Ovary (tissue), 9 donors: ENCODE measurements around the gene ID2. TPM values are rescaled to one million over a fixed set of nuclear protein-coding genes. Genes with fewer than 3 reads are reported as not detected.

Experiments used
- DNase-seq, 5 donors: peaks; one replicate each; pipeline ENCODE4 v3.0.0-alpha.2; 2019 to 2020
- H3K27ac ChIP-seq, 2 donors: fragments of 200-600 bp; one replicate each; pipeline versions ENCODE4 v1.5.1 to v1.8.0; 2019 to 2022
- H3K27me3 ChIP-seq: fragments of 200-600 bp; one replicate; pipeline ENCODE4 v1.8.0; 2022
- H3K36me3 ChIP-seq: fragments of 200-600 bp; sonication (generic); one replicate; pipeline ENCODE4 v1.5.1; 2019
- H3K4me1 ChIP-seq: one replicate; pipeline ENCODE4 v1.8.1; 2013; ENCODE audit warnings: mild to moderate bottlenecking, moderate library complexity; ENCODE audit not compliant: insufficient read depth
- H3K4me3 ChIP-seq: fragments of 200-600 bp; sonication (generic); one replicate; pipeline ENCODE4 v1.5.1; 2017
- H3K9me3 ChIP-seq, 2 donors: fragments of 200-600 bp in 1 of 2; sonication (generic) in 1 of 2; one replicate each; pipeline versions ENCODE4 v1.5.1 to v1.8.1; 2013 to 2019; ENCODE audit warnings: mild to moderate bottlenecking in 1 of 2, moderate library complexity in 1 of 2
- CTCF ChIP-seq, 3 donors: fragments of 450-650 bp in 2 of 3; fragments of 200-600 bp in 1 of 3; IDR thresholded peaks; one replicate each; pipeline versions ENCODE4 v1.5.1 to v1.8.0; 2016 to 2022; ENCODE audit warnings: antibody characterized with exemption in 3 of 3, mild to moderate bottlenecking in 1 of 3
- EP300 ChIP-seq: sonication (generic); formaldehyde crosslinking; IDR thresholded peaks from one replicate; pipeline ENCODE4 v1.6.1; 2017; ENCODE audit warnings: antibody characterized with exemption
- POLR2A ChIP-seq: fragments of 450-650 bp; IDR thresholded peaks from one replicate; pipeline ENCODE4 v1.6.1; 2017; ENCODE audit warnings: antibody characterized with exemption, mild to moderate bottlenecking, moderate library complexity
- WGBS, 3 donors: extraction: QIAGEN DNeasy Blood & Tissue Kit in 1 of 3; methylation state at CpG; one replicate each; pipeline versions ENCODE4 v1.1.5 to v1.1.7; 2013 to 2017; 5-methylcytosine and 5-hydroxymethylcytosine counted together
- intact Hi-C, 4 donors: fragments of 100-400 bp; cut with DNase I; formaldehyde crosslinking; loops; one replicate each; pipeline versions ENCODE4 v1.11.0 to v1.15.1; 2022 to 2023
- polyA plus RNA-seq, 2 donors: library from polyadenylated mRNA; stranded (reverse); fragments of 200-250 nt in 1 of 2; fragments of 350-450 nt in 1 of 2; fragmentation: Illumina TruSeq in 1 of 2; extraction: RNeasy Lipid Tissue Mini Kit (QIAGEN cat#74804) in 1 of 2; gene quantifications; one replicate each; pipeline ENCODE4 v1.2.3, GENCODE V29; 2013 to 2014
- total RNA-seq, 7 donors: library from RNA; depleted of rRNA in 2 of 7; stranded (reverse); fragments of >200 nt in 2 of 7; fragmentation: NEBNext Ultra II Directional in 3 of 7; extraction: Animal tissue kit (Norgen Biotek cat#: 25700) in 3 of 7; gene quantifications; one replicate each; pipeline versions ENCODE4 v1.1.0 to v1.2.4, GENCODE V29; 2016 to 2023
- donor health status: DM: no; HTN: no; CAD: no; lungs with moderate emphysema.
- donor health status: DM: no; HTN: no; CAD: no.
- donor health status: Bipolar disorder and iron deficiency.
- donor health status: DM: yes; HTN: yes; CAD: no.
- donor health status: DM: no; HTN: no; CAD: no.
- donor health status: DM: yes; HTN: yes; CAD: no.

ID2 gene
- total and polyA plus RNA-seq, 9 donors = 68.5 to 897 (median 168) TPM

- Histone ChIP-seq H3K36me3 (no peaks in the 10 kb centered on the region), H3K27me3 (no peaks in the 10 kb centered on the region), H3K4me3 (no peak overlapping the region), H3K4me1 (peaks cover 16% of the 10 kb centered on the region), H3K27ac (peak overlapping the region in 1 of 2 donors; percentile 18), H3K9me3 (no peaks in the 10 kb centered on the region)
- WGBS, 3 donors = 77 to 82% (median 81%) methylated on average over 10 of the region's 10 CpGs
- TF ChIP-seq EP300 = no peak
- no peak for TF ChIP-seq CTCF (IDR thresholded peaks at IDR 0.05)
- no peak for TF ChIP-seq POLR2A
- peak in 1 of 5 donors; percentile 14 for DNase-seq
- intact Hi-C loops = loop anchor here in 1 of 4 donors (10.0 kb wide), 1 partner anchor 168 kb away; no protein-coding TSS in a partner anchor
Observed at GRCh38 chr2:8662239-8662879, 19.5 kb upstream of the ID2 start.

- Histone ChIP-seq H3K4me3 (no peak overlapping the region), H3K9me3 (no peaks in the 10 kb centered on the region), H3K27me3 (no peaks in the 10 kb centered on the region), H3K27ac (no peak overlapping the region), H3K36me3 (no peaks in the 10 kb centered on the region), H3K4me1 (peaks cover 16% of the 10 kb centered on the region)
- 83 to 90% (median 88%) methylated on average over 13 of the region's 13 CpGs for WGBS, 3 donors
- intact Hi-C loops = loop anchor here in 1 of 4 donors (10.0 kb wide), 1 partner anchor 169 kb away; no protein-coding TSS in a partner anchor
- DNase-seq = peak in 1 of 5 donors; percentile 11
- TF ChIP-seq CTCF (IDR thresholded peaks at IDR 0.05) (no peak), EP300 (no peak), POLR2A (no peak)
Observed at GRCh38 chr2:8663997-8664396, 17.9 kb upstream of the ID2 start.

- no peak overlapping the region for H3K4me3 ChIP-seq
- H3K36me3 ChIP-seq = no peaks in the 10 kb centered on the region
- WGBS, 3 donors = 93 to 95% (median 94%) methylated on average over 5 of the region's 5 CpGs
- no peaks in the 10 kb centered on the region for H3K9me3 ChIP-seq
- no peak overlapping the region for H3K27ac ChIP-seq
- peaks cover 6% of the 10 kb centered on the region for H3K4me1 ChIP-seq
- TF ChIP-seq POLR2A = no peak
- no peak for TF ChIP-seq EP300
- no peak for TF ChIP-seq CTCF (IDR thresholded peaks at IDR 0.05)
- no peak for DNase-seq
- intact Hi-C loops = loop anchor here in 1 of 4 donors (10.0 kb wide), 1 partner anchor 172 kb away; no protein-coding TSS in a partner anchor
- H3K27me3 ChIP-seq = no peaks in the 10 kb centered on the region
Observed at GRCh38 chr2:8666581-8666980, 15.3 kb upstream of the ID2 start.

GRCh38 chr2:8667896-8668512, 13.9 kb upstream of the ID2 start:
- 85 to 88% (median 85%) methylated on average over 6 of the region's 6 CpGs for WGBS, 3 donors
- TF ChIP-seq POLR2A = no peak
- TF ChIP-seq EP300 = no peak
- TF ChIP-seq CTCF (IDR thresholded peaks at IDR 0.05) = no peak
- intact Hi-C loops = loop anchor here in 1 of 4 donors (10.0 kb wide), 1 partner anchor 173 kb away; no protein-coding TSS in a partner anchor

More at GRCh38 chr2:8667896-8668512, 13.9 kb upstream of the ID2 start:
- no peak for DNase-seq
- H3K27me3 ChIP-seq = no peaks in the 10 kb centered on the region
- H3K36me3 ChIP-seq = no peaks in the 10 kb centered on the region
- H3K27ac ChIP-seq = no peak overlapping the region
- no peaks in the 10 kb centered on the region for H3K4me1 ChIP-seq
- H3K4me3 ChIP-seq = no peak overlapping the region
- H3K9me3 ChIP-seq = no peaks in the 10 kb centered on the region
